Bronchial smooth muscle cell (primary cell): ENCODE data around the gene ELAVL1. TPM values are rescaled to one million over a fixed set of nuclear protein-coding genes. Genes with fewer than 3 reads are reported as not detected.

Experiments used
- total RNA-seq: library from RNA; depleted of rRNA; stranded (reverse); fragments of >200 nt; gene quantifications from 2 replicates; pipeline ENCODE4 v1.2.1, GENCODE V29; 2014

The ELAVL1 gene
- 10.2 and 28.5 TPM in 2 replicates for total RNA-seq

DNA sequence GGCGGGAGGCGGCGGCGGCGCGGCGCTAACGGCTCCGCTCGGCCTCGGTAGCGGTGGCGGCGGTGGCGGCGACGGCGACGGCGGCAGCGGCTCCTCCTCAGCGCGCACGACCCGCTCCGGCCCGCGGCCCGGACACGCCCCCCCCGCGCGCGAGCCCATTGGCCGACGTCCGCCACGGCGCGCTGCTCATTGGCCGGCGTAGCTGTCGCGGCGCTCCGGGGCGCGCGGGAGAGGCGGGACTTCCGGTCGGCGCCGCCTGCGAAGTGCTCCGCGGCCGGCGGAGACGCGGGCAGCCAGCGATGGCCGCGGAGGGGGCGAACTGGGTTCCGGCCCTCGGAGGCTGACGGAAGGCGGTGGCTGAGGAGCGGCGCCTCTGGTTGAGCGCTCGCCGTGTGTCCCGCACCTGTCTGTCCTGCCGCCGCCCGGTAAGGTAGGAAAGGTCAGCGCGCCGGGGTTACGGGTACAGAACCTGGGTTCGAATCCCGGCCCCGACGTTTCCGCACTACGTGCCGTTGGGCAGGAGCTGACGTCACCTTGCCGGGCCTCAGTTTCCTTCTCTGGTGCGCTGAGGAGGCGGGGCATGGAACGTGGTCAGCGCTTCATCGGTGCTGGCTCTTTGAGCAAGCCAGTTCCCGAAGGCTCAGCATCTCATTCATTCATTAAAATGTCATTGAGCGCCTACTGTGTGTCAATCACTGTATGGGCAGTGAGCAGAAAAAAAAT, at the start of gene ELAVL1:
TSS of gene ELAVL1 (minus strand) at position 108 of the 723 bp plus-strand sequence. CDS start 13,826 bp downstream, outside the sequence.

DNA sequence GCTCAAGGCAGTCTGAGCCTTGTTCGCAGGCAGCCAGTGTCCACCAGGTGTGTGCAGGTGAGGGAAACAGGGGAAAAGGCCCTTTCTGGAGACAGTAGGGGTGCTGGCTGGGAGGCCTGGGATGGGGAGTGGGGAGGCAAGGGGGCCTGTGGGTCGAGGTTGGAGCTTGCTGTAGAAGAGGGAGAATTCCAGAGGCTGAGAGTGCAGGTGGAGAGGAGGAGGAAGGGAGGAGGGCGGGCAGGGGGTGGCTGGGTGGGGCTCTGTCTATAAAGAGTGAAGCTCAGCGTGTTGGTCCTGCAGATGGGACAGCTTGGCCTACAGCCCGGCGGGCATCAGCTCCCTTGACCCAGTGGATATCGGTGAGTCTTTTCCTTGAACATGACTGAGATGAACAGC, 47.0 kb upstream of the ELAVL1 start, which contains the start of gene CCL25:
TSS of gene CCL25 (plus strand) at position 297 of the 396 bp plus-strand sequence. CDS start 290 bp downstream, outside the sequence.

DNA sequence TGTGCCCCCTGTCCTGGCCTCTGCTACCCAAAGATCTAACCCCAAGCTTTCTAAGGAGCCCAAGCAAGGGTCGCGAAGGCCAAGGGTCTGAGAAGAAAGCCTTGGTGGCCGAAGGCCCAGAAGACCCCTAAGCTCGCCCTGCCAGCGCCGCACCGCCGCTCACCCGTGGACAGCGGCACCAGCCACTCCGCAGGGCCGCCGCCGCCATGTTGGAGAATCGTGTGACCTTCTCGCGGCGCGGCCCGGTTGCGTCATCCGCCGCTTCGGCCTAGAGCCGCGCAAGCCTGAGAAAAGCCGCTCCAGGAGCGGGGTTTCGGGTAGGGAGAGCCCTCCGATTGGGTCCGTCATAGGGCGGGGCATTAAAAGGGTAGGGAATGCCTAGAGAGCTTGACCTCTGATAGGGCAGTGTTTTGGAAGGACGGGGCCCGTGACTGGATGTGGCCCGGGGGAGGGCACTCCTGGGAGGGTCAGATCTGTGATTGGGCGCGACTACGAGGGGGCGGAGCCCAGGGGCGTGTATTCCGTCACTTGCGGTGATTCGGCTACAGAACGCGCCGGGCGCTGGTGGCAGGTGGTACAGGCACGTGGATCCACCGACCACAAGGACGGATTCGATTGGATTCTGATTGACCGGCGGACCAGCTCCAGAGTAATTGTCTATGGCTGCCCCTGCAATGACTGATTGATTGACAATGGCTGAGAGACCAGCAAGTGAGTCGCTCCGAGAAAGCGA, 61.8 kb downstream of the ELAVL1 start, which contains the start of gene TIMM44:
TSS of gene TIMM44 (minus strand) at position 223 of the 733 bp plus-strand sequence. CDS start at position 208, 15 bp downstream.

DNA sequence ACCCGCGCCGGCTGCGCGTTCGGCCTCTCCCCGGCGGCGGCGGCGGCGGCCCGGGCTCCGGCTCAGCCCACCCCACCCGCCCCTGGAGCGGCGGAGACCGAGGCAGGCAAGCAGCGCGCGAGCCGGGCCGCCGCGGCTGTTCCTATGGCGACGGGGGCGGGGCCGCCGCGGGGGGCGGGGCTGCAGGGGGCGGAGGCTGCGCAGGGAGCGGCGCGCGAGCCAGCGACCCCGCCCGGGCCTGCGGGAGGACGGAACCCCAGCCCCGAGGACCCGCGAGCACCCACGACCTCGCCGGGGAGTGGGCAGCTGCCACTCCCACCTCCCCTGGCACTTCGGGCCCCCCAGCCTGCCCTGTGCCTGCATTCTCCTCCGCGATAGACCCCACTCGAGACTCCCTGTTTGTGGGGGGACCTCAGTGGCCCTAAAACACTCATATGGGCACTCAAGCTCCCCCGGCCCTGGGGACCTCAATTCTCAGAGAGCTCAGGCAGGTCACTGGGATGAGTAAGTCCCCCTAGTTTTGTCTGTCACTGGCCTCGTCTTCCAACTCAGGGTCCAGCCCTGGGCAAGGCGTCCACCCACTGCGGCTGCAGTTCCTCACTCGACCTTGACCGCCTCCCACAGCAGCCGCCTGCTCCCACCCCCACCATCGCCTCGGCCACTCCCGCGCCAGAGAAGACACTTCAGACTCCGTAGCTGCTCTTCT, 79.3 kb downstream of the ELAVL1 start, which contains the start of gene CTXN1:
TSS of gene CTXN1 (minus strand) at position 115 of the 706 bp plus-strand sequence. CDS start 597 bp downstream, outside the sequence.

DNA sequence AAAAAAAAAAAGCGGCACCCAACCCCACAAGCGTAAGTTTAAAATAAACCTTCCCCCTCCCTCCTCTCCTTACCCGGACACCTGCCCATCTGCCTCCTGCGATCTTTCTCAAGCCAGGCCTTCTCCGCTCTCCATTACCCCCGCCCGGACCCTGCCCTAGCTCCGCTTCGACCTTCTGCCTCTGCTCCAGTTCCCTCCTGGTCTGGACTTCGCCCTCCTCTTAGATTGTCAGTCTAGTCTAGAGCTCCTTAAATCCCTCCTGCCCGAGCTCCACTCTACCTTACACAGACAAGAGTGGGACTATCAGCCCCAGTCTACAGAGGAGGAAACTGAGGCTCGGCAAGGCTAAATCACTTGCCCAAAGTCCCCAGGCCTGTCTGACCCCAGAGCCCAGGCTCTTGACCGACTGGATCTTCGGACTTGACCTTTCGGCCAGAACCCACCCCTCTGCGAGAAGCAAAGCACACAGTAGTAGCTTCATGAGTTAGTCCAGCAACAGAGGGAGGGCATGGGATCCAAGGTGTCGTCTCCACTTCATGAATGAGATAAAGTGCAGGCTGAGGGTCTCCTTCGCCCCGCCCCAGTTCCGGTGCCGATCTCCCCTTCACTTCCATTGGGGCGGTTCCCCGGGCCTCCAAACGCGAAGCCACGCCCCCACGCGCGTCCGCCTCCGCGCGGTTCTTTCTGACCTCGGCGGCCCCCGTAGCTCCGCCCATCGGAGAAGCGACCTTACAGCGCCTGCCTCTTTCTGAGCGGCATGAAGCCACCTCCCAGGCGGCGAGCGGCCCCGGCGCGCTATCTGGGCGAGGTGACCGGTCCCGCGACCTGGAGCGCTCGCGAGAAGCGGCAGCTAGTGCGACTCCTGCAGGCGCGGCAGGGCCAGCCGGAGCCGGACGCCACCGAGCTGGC, 85.6 kb downstream of the ELAVL1 start, which contains the start of gene SNAPC2:
TSS of gene SNAPC2 (plus strand) at position 729 of the 909 bp plus-strand sequence. CDS start at position 758, 29 bp downstream.

DNA sequence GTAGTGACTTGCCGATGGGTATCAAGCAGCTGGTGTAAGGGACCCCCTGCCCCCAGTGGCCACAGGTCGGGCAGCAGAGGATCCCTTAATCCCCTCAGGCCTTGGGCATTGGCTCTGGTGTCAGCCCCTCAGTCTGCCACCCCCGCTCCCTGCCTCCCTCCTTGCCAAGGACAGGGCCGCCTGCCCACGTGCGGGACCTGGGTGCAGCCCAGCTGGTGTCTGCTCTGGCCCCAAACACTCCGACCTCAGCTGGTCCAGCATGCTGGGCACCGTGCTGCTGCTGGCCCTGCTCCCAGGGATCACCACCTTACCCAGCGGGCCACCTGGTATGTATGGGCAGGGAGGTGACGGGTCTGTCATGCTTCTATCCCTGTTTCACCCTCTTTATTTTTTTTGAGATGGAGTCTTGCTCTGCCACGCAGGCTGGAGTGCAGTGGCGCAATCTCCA, 90.8 kb downstream of the ELAVL1 start, which contains the start of gene TGFBR3L:
TSS of gene TGFBR3L (plus strand) at position 233 of the 448 bp plus-strand sequence.

Other genes with a start within 250 kb of the ELAVL1 start
- not detected in 2 replicates for gene CLEC4M, start 242.4 kb downstream of the ELAVL1 start, total RNA-seq
- 13.4 and 18.3 TPM in 2 replicates for gene EVI5L, start 175.4 kb downstream of the ELAVL1 start, total RNA-seq
- not detected in 2 replicates for gene PRR36, start 131.3 kb downstream of the ELAVL1 start, total RNA-seq
- gene LRRC8E, start 117.1 kb downstream of the ELAVL1 start, total RNA-seq: 4.2 and 5.8 TPM in 2 replicates
- gene MAP2K7, start 101.8 kb downstream of the ELAVL1 start, total RNA-seq: 7.6 and 10.7 TPM in 2 replicates
- 1.2 and 1.7 TPM in 2 replicates for gene TGFBR3L, start 90.8 kb downstream of the ELAVL1 start, total RNA-seq
- gene SNAPC2, start 85.3 kb downstream of the ELAVL1 start, total RNA-seq: 10.4 and 17.7 TPM in 2 replicates
- 0.26 and 0.63 TPM in 2 replicates for gene CTXN1, start 79.5 kb downstream of the ELAVL1 start, total RNA-seq
- 42.4 and 62.0 TPM in 2 replicates for gene TIMM44, start 62.0 kb downstream of the ELAVL1 start, total RNA-seq
- gene CCL25, start 47.1 kb upstream of the ELAVL1 start, total RNA-seq: 0.16 TPM in 1 of 2 replicates, not detected in the other
- gene FBN3, start 144.0 kb upstream of the ELAVL1 start, total RNA-seq: not detected in 2 replicates
- 1.4 and 10.6 TPM in 2 replicates for gene CERS4, start 203.7 kb upstream of the ELAVL1 start, total RNA-seq